WTC11 (cell line): ENCODE results near the gene TMEM9B. TPM values are rescaled to one million over a fixed set of nuclear protein-coding genes. Genes with fewer than 3 reads are reported as not detected.

Experiments used
- AFF4 ChIP-seq: sonication (generic); formaldehyde crosslinking; IDR thresholded peaks from 2 replicates; pipeline ENCODE4 v1.8.1; 2023; ENCODE audit warnings: mild to moderate bottlenecking, missing genetic modification reagents, borderline replicate concordance
- ATF1 ChIP-seq: sonication (generic); formaldehyde crosslinking; IDR thresholded peaks from 2 replicates; pipeline ENCODE4 v1.8.1; 2023; ENCODE audit warnings: mild to moderate bottlenecking, moderate library complexity, missing genetic modification reagents
- CREM ChIP-seq: sonication (generic); formaldehyde crosslinking; IDR thresholded peaks from 2 replicates; pipeline ENCODE4 v1.8.1; 2022; ENCODE audit warnings: mild to moderate bottlenecking, missing genetic modification reagents, moderate library complexity
- ELF4 ChIP-seq: sonication (generic); formaldehyde crosslinking; IDR thresholded peaks from 2 replicates; pipeline ENCODE4 v1.8.1; 2022; ENCODE audit warnings: low read depth, mild to moderate bottlenecking, moderate library complexity, missing genetic modification reagents
- FOXJ3 ChIP-seq: sonication (generic); formaldehyde crosslinking; IDR thresholded peaks from 2 replicates; pipeline ENCODE4 v1.9.0; 2021; ENCODE audit warnings: missing genetic modification reagents, mild to moderate bottlenecking, borderline replicate concordance
- FOXP1 ChIP-seq: sonication (generic); formaldehyde crosslinking; IDR thresholded peaks from 2 replicates; pipeline ENCODE4 v1.8.0; 2022; ENCODE audit warnings: missing genetic modification reagents, mild to moderate bottlenecking, moderate library complexity, borderline replicate concordance
- JUN ChIP-seq: sonication (generic); formaldehyde crosslinking; IDR thresholded peaks from 2 replicates; pipeline ENCODE4 v1.8.0; 2023; ENCODE audit warnings: mild to moderate bottlenecking, missing genetic modification reagents
- MLX ChIP-seq: sonication (generic); formaldehyde crosslinking; IDR thresholded peaks from 2 replicates; pipeline ENCODE4 v1.8.1; 2023; ENCODE audit warnings: mild to moderate bottlenecking, missing genetic modification reagents, moderate library complexity
- PRDM15 ChIP-seq: sonication (generic); formaldehyde crosslinking; IDR thresholded peaks from 2 replicates; pipeline ENCODE4 v1.8.0; 2022; ENCODE audit warnings: missing genetic modification reagents
- SMAD4 ChIP-seq: sonication (generic); formaldehyde crosslinking; IDR thresholded peaks from 2 replicates; pipeline ENCODE4 v1.8.0; 2022; ENCODE audit warnings: mild to moderate bottlenecking, missing genetic modification reagents
- SP1 ChIP-seq: sonication (generic); formaldehyde crosslinking; conservative IDR thresholded peaks from 2 replicates; pipeline ENCODE4 v1.8.1; 2022; ENCODE audit warnings: missing genetic modification reagents
- TEAD1 ChIP-seq: sonication (generic); formaldehyde crosslinking; IDR thresholded peaks from 2 replicates; pipeline ENCODE4 v1.8.0; 2022; ENCODE audit warnings: mild to moderate bottlenecking, missing genetic modification reagents
- total RNA-seq: library from RNA; stranded (reverse); gene quantifications from 3 replicates; pipeline ENCODE4 v1.2.3, GENCODE V29; 2021
- TF ChIP-seq, protein P1 (sequence below): sonication (generic); formaldehyde crosslinking; IDR thresholded peaks from 2 replicates; pipeline ENCODE4 v1.8.1; 2023; ENCODE audit warnings: mild to moderate bottlenecking, moderate library complexity, missing genetic modification reagents
- TF ChIP-seq, protein P2 (sequence below): sonication (generic); formaldehyde crosslinking; IDR thresholded peaks from 2 replicates; pipeline ENCODE4 v1.8.1; 2022; ENCODE audit warnings: mild to moderate bottlenecking, moderate library complexity, missing genetic modification reagents
- TF ChIP-seq, protein P3 (sequence below): sonication (generic); formaldehyde crosslinking; IDR thresholded peaks from 2 replicates; pipeline ENCODE4 v1.8.0; 2023; ENCODE audit warnings: missing genetic modification reagents, mild to moderate bottlenecking, borderline replicate concordance
- TF ChIP-seq, protein P4 (sequence below): sonication (generic); formaldehyde crosslinking; IDR thresholded peaks from 2 replicates; pipeline ENCODE4 v1.8.0; 2022; ENCODE audit warnings: mild to moderate bottlenecking, missing genetic modification reagents
- TF ChIP-seq, protein P5 (sequence below): sonication (generic); formaldehyde crosslinking; IDR thresholded peaks from 2 replicates; pipeline ENCODE4 v1.8.1; 2023; ENCODE audit warnings: mild to moderate bottlenecking, missing genetic modification reagents
- TF ChIP-seq, protein P6 (sequence below): sonication (generic); formaldehyde crosslinking; conservative IDR thresholded peaks from 2 replicates; pipeline ENCODE4 v1.8.1; 2022; ENCODE audit warnings: mild to moderate bottlenecking, missing genetic modification reagents

Gene TMEM9B
- total RNA-seq, 1 experiment from 2014 or later = 8.7 TPM

DNA sequence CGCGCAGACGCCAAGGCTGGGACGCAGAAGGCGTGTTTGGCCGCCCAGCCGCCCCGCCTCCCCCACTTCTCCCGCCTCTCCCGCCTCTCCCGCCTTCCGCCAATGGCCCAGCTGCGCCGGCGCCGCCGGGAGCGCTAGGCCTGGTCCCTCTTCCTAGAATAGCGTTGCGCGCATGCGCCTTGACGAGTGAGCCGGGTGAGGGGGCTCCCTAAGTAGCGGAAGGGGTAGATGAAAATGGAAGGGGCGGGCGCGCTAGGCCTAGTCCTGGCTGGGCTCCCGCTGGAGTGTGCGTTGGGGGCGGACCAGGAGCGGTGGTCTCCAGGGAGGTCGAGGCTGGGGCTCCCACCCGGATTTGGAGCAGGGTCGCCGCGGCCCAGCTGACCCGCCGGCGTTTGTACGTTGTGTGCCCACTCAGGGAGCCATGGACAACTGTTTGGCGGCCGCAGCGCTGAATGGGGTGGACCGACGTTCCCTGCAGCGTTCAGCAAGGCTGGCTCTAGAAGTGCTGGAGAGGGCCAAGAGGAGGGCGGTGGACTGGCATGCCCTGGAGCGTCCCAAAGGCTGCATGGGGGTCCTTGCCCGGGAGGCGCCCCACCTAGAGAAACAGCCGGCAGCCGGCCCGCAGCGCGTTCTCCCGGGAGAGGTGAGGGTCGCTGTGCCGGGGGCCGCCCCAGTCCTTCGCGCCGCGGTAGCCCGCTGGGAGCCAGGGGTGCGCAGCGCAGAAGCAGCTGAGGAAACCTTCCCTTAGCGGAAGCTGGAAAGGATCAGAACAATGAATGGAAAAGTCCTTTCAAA is 53.0 kb downstream of the TMEM9B start, which contains the start of gene AKIP1 (continued):
- peak; percentile 21; the same call in 1 of the 2 replicates for TF ChIP-seq PRDM15 (CRISPR knock-in tag)
- TF ChIP-seq, protein P1, sequence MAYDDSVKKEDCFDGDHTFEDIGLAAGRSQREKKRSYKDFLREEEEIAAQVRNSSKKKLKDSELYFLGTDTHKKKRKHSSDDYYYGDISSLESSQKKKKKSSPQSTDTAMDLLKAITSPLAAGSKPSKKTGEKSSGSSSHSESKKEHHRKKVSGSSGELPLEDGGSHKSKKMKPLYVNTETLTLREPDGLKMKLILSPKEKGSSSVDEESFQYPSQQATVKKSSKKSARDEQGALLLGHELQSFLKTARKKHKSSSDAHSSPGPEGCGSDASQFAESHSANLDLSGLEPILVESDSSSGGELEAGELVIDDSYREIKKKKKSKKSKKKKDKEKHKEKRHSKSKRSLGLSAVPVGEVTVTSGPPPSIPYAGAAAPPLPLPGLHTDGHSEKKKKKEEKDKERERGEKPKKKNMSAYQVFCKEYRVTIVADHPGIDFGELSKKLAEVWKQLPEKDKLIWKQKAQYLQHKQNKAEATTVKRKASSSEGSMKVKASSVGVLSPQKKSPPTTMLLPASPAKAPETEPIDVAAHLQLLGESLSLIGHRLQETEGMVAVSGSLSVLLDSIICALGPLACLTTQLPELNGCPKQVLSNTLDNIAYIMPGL (CRISPR knock-in tag) = peak; percentile 92
- peak; percentile 60; the same call in 1 of the 2 replicates for TF ChIP-seq JUN (CRISPR knock-in tag)
- peak; percentile 48 for TF ChIP-seq SP1 (CRISPR knock-in tag)
- peak; percentile 17; the same call in 1 of the 2 replicates for TF ChIP-seq FOXP1 (CRISPR knock-in tag)
- TF ChIP-seq, protein P2, sequence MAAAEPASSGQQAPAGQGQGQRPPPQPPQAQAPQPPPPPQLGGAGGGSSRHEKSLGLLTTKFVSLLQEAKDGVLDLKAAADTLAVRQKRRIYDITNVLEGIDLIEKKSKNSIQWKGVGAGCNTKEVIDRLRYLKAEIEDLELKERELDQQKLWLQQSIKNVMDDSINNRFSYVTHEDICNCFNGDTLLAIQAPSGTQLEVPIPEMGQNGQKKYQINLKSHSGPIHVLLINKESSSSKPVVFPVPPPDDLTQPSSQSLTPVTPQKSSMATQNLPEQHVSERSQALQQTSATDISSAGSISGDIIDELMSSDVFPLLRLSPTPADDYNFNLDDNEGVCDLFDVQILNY (CRISPR knock-in tag) = peak; percentile 85; the same call in 1 of the 2 replicates
- TF ChIP-seq, protein P3, sequence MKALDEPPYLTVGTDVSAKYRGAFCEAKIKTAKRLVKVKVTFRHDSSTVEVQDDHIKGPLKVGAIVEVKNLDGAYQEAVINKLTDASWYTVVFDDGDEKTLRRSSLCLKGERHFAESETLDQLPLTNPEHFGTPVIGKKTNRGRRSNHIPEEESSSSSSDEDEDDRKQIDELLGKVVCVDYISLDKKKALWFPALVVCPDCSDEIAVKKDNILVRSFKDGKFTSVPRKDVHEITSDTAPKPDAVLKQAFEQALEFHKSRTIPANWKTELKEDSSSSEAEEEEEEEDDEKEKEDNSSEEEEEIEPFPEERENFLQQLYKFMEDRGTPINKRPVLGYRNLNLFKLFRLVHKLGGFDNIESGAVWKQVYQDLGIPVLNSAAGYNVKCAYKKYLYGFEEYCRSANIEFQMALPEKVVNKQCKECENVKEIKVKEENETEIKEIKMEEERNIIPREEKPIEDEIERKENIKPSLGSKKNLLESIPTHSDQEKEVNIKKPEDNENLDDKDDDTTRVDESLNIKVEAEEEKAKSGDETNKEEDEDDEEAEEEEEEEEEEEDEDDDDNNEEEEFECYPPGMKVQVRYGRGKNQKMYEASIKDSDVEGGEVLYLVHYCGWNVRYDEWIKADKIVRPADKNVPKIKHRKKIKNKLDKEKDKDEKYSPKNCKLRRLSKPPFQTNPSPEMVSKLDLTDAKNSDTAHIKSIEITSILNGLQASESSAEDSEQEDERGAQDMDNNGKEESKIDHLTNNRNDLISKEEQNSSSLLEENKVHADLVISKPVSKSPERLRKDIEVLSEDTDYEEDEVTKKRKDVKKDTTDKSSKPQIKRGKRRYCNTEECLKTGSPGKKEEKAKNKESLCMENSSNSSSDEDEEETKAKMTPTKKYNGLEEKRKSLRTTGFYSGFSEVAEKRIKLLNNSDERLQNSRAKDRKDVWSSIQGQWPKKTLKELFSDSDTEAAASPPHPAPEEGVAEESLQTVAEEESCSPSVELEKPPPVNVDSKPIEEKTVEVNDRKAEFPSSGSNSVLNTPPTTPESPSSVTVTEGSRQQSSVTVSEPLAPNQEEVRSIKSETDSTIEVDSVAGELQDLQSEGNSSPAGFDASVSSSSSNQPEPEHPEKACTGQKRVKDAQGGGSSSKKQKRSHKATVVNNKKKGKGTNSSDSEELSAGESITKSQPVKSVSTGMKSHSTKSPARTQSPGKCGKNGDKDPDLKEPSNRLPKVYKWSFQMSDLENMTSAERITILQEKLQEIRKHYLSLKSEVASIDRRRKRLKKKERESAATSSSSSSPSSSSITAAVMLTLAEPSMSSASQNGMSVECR (CRISPR knock-in tag) = peak; percentile 63; the same call in 1 of the 2 replicates
- no peak for TF ChIP-seq SMAD4 (CRISPR knock-in tag)
- 0 out of 2 replicates have a peak, but pooled peaks have one; percentile 39 for TF ChIP-seq CREM (CRISPR knock-in tag)
- TF ChIP-seq, protein P4, sequence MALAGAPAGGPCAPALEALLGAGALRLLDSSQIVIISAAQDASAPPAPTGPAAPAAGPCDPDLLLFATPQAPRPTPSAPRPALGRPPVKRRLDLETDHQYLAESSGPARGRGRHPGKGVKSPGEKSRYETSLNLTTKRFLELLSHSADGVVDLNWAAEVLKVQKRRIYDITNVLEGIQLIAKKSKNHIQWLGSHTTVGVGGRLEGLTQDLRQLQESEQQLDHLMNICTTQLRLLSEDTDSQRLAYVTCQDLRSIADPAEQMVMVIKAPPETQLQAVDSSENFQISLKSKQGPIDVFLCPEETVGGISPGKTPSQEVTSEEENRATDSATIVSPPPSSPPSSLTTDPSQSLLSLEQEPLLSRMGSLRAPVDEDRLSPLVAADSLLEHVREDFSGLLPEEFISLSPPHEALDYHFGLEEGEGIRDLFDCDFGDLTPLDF (CRISPR knock-in tag) = no peak
- TF ChIP-seq ATF1 (CRISPR knock-in tag) = no peak
- TF ChIP-seq FOXJ3 (CRISPR knock-in tag) = no peak
- TF ChIP-seq ELF4 (CRISPR knock-in tag) = no peak
- TF ChIP-seq, protein P5, sequence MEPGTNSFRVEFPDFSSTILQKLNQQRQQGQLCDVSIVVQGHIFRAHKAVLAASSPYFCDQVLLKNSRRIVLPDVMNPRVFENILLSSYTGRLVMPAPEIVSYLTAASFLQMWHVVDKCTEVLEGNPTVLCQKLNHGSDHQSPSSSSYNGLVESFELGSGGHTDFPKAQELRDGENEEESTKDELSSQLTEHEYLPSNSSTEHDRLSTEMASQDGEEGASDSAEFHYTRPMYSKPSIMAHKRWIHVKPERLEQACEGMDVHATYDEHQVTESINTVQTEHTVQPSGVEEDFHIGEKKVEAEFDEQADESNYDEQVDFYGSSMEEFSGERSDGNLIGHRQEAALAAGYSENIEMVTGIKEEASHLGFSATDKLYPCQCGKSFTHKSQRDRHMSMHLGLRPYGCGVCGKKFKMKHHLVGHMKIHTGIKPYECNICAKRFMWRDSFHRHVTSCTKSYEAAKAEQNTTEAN = no peak
- peak; percentile 68; the same call in 1 of the 2 replicates for TF ChIP-seq TEAD1 (CRISPR knock-in tag)
- TF ChIP-seq, protein P6, sequence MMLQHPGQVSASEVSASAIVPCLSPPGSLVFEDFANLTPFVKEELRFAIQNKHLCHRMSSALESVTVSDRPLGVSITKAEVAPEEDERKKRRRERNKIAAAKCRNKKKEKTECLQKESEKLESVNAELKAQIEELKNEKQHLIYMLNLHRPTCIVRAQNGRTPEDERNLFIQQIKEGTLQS (CRISPR knock-in tag) = no peak
- peak; percentile 61; the same call in 1 of the 2 replicates for TF ChIP-seq MLX (CRISPR knock-in tag)
- peak; percentile 55; the same call in 1 of the 2 replicates for TF ChIP-seq AFF4 (CRISPR knock-in tag)
